Chondrocyte (in vitro differentiated cells): ENCODE data around the gene EPAS1. TPM values are rescaled to one million over a fixed set of nuclear protein-coding genes. Genes with fewer than 3 reads are reported as not detected.

Experiments used
- DNase-seq: peaks from one replicate; pipeline ENCODE4 v3.0.0; 2021; ENCODE audit warnings: mixed read lengths, low spot score
- H3K27ac Mint-ChIP-seq: one replicate; pipeline ENCODE4 v1.8.0; 2021; ENCODE audit warnings: mild to moderate bottlenecking, moderate library complexity, mixed read lengths; ENCODE audit not compliant: unreplicated experiment
- H3K27me3 Mint-ChIP-seq: 2 replicates; pipeline ENCODE4 v1.8.0; 2021; ENCODE audit warnings: low read depth, mixed read lengths
- H3K36me3 Mint-ChIP-seq: 2 replicates; pipeline ENCODE4 v1.8.0; 2021; ENCODE audit warnings: low read depth, mixed read lengths
- H3K4me1 Mint-ChIP-seq: 2 replicates; pipeline ENCODE4 v1.8.0; 2021; ENCODE audit warnings: low read depth, mild to moderate bottlenecking, mixed read lengths
- H3K4me3 Mint-ChIP-seq: one replicate; pipeline ENCODE4 v1.8.0; 2021; ENCODE audit warnings: mild to moderate bottlenecking, moderate library complexity, mixed read lengths; ENCODE audit not compliant: unreplicated experiment
- H3K9me3 Mint-ChIP-seq: 2 replicates; pipeline ENCODE4 v1.8.0; 2021; ENCODE audit warnings: low read depth, mixed read lengths
- total RNA-seq: library from RNA; stranded (reverse); gene quantifications from 3 replicates; pipeline ENCODE4 v1.2.1, GENCODE V29; 2021
- TF ChIP-seq, protein P1 (sequence below): fragments of 200-600 bp; sonication (generic); IDR thresholded peaks from 2 replicates; pipeline ENCODE4 v1.5.0; 2021; ENCODE audit warnings: antibody characterized with exemption, mild to moderate bottlenecking, moderate library complexity

Gene EPAS1
- total RNA-seq, 1 donor from 2014 or later, result 122 TPM

DNA sequence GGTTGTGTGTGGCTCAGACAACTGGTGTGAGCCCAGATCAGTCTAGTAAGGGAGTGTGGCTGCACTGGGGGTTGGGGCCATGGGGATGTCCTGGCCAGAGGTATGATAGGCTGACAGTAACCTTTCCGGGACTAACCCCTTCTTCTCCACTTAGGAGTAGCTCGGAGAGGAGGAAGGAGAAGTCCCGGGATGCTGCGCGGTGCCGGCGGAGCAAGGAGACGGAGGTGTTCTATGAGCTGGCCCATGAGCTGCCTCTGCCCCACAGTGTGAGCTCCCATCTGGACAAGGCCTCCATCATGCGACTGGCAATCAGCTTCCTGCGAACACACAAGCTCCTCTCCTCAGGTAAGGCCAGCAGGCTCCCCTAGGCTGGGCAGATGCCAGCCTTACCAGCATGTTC, 49.5 kb downstream of the EPAS1 start:
- Mint-ChIP-seq H3K27me3 (no peaks in the 10 kb centered on the region), H3K4me1 (peaks cover 7% of the 10 kb centered on the region), H3K36me3 (peaks cover 23% of the 10 kb centered on the region), H3K4me3 (no peak overlapping the region), H3K9me3 (no peaks in the 10 kb centered on the region), H3K27ac (no peak overlapping the region)
- DNase-seq, result no peak
- TF ChIP-seq, protein P1, sequence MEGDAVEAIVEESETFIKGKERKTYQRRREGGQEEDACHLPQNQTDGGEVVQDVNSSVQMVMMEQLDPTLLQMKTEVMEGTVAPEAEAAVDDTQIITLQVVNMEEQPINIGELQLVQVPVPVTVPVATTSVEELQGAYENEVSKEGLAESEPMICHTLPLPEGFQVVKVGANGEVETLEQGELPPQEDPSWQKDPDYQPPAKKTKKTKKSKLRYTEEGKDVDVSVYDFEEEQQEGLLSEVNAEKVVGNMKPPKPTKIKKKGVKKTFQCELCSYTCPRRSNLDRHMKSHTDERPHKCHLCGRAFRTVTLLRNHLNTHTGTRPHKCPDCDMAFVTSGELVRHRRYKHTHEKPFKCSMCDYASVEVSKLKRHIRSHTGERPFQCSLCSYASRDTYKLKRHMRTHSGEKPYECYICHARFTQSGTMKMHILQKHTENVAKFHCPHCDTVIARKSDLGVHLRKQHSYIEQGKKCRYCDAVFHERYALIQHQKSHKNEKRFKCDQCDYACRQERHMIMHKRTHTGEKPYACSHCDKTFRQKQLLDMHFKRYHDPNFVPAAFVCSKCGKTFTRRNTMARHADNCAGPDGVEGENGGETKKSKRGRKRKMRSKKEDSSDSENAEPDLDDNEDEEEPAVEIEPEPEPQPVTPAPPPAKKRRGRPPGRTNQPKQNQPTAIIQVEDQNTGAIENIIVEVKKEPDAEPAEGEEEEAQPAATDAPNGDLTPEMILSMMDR, result no peak

DNA sequence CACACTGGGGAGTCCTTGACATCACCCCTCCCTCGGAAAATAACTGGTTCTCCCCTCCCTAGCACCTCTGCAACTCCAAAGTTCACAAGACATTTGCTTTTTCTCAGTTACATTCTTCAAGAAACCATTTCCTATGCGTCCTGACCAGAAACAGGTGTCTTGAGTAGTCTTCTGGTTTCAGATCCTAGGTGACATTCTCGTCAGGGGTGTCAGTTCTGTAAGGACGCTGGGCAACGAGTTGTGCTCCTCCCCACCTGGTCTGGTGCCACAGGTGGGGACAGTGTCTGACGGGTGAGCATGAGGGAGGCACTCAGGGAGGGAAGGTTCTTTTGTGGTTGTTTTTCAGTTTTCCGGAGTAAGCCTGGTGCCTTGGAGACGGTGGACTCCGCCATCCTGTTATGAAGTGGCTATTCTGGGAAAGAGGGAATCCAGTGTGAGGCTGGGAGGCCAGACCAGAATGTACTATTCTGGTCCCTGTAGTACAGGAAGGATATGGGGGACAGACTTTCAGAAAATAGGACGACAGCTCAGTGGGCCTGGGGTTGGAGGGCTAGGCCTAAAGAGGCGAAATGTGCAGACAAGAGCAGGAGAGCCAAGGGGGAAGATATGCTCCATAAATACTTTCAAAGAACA, 50.6 kb downstream of the EPAS1 start:
- no peak overlapping the region for H3K4me3 Mint-ChIP-seq
- H3K4me1 Mint-ChIP-seq, result peaks cover 7% of the 10 kb centered on the region
- peaks cover 29% of the 10 kb centered on the region for H3K36me3 Mint-ChIP-seq
- TF ChIP-seq, protein P1, result no peak
- H3K27me3 Mint-ChIP-seq, result no peaks in the 10 kb centered on the region
- no peak for DNase-seq
- H3K27ac Mint-ChIP-seq, result no peak overlapping the region
- no peaks in the 10 kb centered on the region for H3K9me3 Mint-ChIP-seq

DNA sequence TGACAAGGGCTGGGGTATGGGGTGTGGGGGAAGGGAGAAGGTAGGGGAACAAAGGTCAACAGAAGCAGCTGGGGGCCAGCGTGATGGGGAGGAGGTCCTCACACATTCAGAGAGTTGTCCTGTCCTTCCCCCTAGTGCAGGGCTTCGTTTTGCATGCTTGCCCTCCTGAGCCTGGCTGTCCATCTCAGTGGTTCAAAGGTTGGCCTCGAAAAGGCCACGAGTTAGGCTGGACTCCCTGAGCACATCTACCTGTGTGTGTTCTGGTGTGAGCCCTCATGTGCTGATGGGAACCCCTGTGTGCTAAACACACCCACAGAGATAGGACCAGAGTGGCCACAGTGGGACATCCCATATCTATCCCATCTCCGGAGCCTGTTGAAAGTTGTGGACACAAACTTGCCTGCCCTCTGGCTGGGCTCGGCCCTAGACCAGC, 51.9 kb downstream of the EPAS1 start:
- no peaks in the 10 kb centered on the region for H3K27me3 Mint-ChIP-seq
- no peak for DNase-seq
- no peaks in the 10 kb centered on the region for H3K9me3 Mint-ChIP-seq
- no peak overlapping the region for H3K27ac Mint-ChIP-seq
- H3K4me1 Mint-ChIP-seq, result peaks cover 7% of the 10 kb centered on the region
- H3K4me3 Mint-ChIP-seq, result no peak overlapping the region
- TF ChIP-seq, protein P1, result no peak
- peaks cover 29% of the 10 kb centered on the region for H3K36me3 Mint-ChIP-seq

DNA sequence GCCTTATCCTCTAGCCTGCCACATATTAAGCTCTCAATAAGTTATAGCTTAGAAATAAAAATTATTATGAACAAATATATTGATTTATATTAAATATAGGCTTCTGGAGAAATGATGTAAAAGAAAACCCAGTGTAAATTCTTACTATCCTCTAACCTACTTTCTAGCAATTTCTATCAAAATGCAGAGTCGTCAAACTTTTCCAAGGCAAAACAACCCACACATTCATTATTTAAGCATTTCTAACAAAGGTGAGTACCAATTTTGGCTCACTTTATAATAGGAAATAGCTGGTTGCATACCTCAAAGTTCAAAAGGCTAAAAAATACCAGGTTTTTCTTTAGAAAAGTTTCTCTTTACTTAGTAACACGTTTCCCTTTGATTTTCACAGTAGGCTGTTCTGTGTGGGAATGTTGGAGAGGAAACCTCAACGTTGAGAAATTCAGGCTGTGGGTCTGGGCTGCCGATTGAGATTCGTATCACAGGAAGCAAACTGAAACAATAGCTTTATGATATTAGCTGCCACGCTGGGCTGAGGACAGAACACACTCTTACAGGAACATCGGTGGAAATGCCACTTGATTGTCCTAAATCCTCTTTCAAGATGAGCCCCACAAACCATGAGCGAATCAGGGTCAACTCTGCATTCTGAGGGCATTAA, 53.0 kb downstream of the EPAS1 start:
- TF ChIP-seq, protein P1, result no peak
- Mint-ChIP-seq H3K36me3 (peaks cover 33% of the 10 kb centered on the region), H3K9me3 (no peaks in the 10 kb centered on the region)

DNA sequence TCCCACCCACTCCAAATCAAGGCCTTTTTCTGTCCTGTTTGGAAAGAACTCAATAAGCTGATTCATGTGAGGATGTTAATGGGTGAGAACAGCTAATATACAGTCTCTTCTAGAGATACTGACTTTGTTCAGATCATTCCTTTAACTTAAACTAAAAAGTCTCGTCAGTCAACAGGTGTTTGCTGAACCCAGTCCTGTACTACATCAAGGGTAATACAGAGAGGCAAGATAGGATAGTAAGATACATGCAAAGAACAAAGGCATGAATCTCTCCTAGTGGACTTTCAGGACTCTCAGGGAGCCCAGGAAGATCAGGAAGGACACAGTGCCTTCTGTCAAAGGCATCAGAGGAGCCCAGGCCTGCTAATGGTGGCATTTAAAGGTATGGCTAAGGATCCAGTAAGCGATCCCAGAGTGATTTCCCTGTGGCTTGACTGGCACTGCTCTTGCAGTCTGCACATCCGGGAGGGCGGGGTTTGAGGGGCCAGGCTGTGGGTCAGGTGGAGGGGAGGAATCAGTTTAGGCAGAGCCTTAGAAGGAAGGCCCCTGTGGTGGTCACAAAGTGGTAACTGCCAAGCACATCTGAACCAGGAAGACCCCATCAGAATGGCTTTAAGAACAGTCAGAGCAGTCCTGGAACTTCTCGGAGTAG, 54.0 kb downstream of the EPAS1 start:
- DNase-seq, result no peak
- no peak overlapping the region for H3K4me3 Mint-ChIP-seq
- no peak overlapping the region for H3K27ac Mint-ChIP-seq
- TF ChIP-seq, protein P1, result no peak
- no peaks in the 10 kb centered on the region for H3K27me3 Mint-ChIP-seq
- H3K36me3 Mint-ChIP-seq, result peaks cover 37% of the 10 kb centered on the region
- H3K4me1 Mint-ChIP-seq, result no peaks in the 10 kb centered on the region
- H3K9me3 Mint-ChIP-seq, result no peaks in the 10 kb centered on the region

More for the DNA sequence above, 53.0 kb downstream of the EPAS1 start:
- no peaks in the 10 kb centered on the region for H3K4me1 Mint-ChIP-seq
- H3K27me3 Mint-ChIP-seq, result no peaks in the 10 kb centered on the region
- no peak for DNase-seq
- H3K4me3 Mint-ChIP-seq, result no peak overlapping the region
- no peak overlapping the region for H3K27ac Mint-ChIP-seq
